ENCODE data around the gene AP5Z1. TPM values are rescaled to one million over a fixed set of nuclear protein-coding genes. Genes with fewer than 3 reads are reported as not detected.

AP5Z1 gene
- total RNA-seq, 2 experiments from 2014 or later = 43.1 to 47.1 TPM

DNA sequence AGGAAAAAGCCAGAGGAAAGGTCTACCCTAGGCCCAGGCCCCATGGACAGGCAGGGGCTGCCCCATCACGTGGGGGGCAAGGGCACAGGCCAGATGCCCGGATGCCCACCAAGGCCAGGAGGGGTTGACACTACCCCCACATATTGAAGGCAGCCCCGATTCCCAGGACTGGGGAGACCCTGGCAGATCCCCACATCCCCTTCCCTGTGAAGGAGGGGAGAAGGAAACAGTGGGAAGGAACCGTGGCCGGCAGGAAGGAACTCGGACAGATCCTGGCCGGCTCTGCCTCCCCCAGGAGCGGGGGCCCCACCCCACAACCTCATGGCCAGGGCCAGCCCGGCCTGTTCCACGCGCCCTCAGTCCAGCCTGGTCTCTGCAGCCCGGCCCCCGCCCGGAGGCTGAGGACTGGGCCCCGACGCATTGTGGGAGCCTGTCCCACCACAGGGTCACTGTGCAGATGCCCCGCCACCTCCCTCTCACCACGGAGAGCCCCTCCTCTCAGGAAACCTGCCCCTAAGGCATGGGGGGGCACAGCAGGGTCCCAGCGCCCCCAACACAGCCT is 45.1 kb downstream of the AP5Z1 start:
- H3K4me3 Mint-ChIP-seq = no peak overlapping the region
- no peak overlapping the region for H3K27ac Mint-ChIP-seq
- no peak for DNase-seq
- no peaks in the 10 kb centered on the region for H3K4me1 Mint-ChIP-seq
- no peaks in the 10 kb centered on the region for H3K36me3 Mint-ChIP-seq
- H3K9me3 Mint-ChIP-seq = no peaks in the 10 kb centered on the region
- no peaks in the 10 kb centered on the region for H3K27me3 Mint-ChIP-seq

- Mint-ChIP-seq H3K4me1 (no peaks in the 10 kb centered on the region), H3K36me3 (no peaks in the 10 kb centered on the region), H3K27ac (no peak overlapping the region), H3K9me3 (no peaks in the 10 kb centered on the region), H3K4me3 (no peak overlapping the region), H3K27me3 (peaks cover 1% of the 10 kb centered on the region)
- DNase-seq = no peak
These were observed 45.6 kb downstream of the AP5Z1 start for GRCh38 chr7:4820967-4821471.

DNA sequence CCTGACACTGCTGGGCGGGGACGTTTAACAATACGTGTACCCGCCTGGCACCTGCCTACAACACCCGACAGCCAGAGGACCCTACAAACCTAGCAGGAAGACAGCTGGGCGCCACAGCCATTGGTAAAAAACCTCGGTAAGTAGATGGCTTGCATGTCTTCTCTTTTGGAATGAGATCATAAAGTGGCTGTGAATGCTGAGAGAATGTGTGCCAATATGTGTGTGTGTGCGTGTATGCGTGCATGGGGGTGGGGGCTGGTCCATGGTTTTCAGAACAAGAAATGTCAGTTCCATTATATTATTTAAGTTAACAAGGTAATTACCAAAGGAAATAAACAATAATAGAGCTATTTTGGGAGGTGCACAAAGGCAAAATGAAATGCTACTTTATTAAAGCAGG is 47.3 kb downstream of the AP5Z1 start:
- Mint-ChIP-seq H3K4me3 (no peak overlapping the region), H3K9me3 (no peaks in the 10 kb centered on the region), H3K36me3 (no peaks in the 10 kb centered on the region), H3K4me1 (no peaks in the 10 kb centered on the region), H3K27me3 (peaks cover 4% of the 10 kb centered on the region), H3K27ac (no peak overlapping the region)
- DNase-seq = no peak

DNA sequence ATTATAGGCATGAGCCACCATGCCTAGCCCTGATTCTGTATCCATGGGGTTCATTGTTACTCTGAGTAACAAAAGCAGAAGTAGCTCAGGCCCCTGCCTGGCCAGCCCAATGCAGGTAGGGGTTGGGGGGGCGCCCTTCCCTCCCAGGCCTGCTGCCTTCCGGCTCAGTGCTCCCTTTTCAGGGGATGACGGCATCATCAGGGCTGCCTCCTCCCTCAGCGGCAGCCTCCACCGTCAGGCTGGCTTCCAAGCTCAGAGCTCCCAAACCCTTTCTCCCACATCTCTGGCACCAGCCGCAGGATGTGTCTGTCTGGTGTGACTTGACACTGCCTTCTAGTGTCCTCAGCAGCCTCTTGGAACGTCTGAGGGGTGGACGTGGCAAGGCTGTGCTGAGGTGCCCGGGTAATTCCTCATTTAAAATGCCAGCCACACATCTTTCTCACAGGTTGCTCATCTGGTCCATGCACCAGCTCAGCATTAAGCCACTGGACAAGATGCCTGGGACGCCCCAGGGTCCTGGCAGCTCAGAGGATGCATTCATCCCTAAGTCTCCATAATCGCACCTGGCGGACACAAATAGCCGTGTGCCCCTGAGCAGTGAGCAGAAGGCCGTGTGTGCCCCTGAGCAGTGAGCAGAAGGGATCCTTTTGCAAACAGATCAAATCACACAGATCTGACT is 48.2 kb downstream of the AP5Z1 start:
- H3K4me1 Mint-ChIP-seq = no peaks in the 10 kb centered on the region
- no peak for DNase-seq
- no peak overlapping the region for H3K27ac Mint-ChIP-seq
- H3K36me3 Mint-ChIP-seq = no peaks in the 10 kb centered on the region
- no peaks in the 10 kb centered on the region for H3K9me3 Mint-ChIP-seq
- no peak overlapping the region for H3K4me3 Mint-ChIP-seq
- H3K27me3 Mint-ChIP-seq = peaks cover 4% of the 10 kb centered on the region

DNA sequence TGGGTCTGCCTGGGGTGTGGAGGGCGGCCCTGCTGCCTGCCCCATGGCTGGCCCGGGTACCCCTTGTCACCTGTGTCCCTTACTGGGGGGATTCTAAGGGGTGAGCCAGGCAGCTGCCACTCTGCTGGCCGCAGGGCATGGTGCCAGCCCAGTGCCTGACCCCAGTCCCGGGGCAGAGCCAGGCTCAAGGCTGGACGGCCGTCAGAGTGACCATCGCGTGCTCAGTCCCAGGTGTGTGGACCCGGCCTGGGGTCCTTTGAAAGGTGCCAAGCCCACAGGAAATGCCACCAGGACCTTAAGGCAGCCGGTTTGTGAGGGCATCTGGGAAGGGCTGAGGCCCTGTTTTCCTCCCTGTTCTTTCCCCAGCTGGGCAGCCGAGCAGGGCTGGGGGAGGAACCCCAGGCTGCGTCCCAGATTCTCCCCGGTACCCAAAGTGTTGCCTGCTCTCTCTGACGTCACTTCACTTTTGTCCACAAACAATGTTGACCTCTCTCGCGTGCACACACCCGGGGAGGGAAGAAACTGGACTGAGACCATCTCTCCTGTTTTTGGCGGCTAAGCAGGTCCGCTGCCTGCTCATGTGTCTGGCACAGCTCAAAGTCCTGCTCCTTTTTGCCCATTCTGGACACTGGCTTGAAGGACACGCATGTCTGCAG is 48.8 kb downstream of the AP5Z1 start:
- Mint-ChIP-seq H3K27me3 (peaks cover 4% of the 10 kb centered on the region), H3K4me3 (no peak overlapping the region), H3K36me3 (no peaks in the 10 kb centered on the region), H3K9me3 (no peaks in the 10 kb centered on the region), H3K27ac (no peak overlapping the region), H3K4me1 (no peaks in the 10 kb centered on the region)
- DNase-seq = no peak

GRCh38 chr7:4825081-4825480 is 49.7 kb downstream of the AP5Z1 start:
- Mint-ChIP-seq H3K9me3 (no peaks in the 10 kb centered on the region), H3K4me3 (no peak overlapping the region), H3K27ac (no peak overlapping the region), H3K4me1 (no peaks in the 10 kb centered on the region), H3K27me3 (peaks cover 4% of the 10 kb centered on the region), H3K36me3 (no peaks in the 10 kb centered on the region)
- DNase-seq = no peak

GRCh38 chr7:4828720-4829383 is 53.4 kb downstream of the AP5Z1 start:
- no peaks in the 10 kb centered on the region for H3K9me3 Mint-ChIP-seq
- H3K4me1 Mint-ChIP-seq = no peaks in the 10 kb centered on the region
- DNase-seq = no peak
- no peak overlapping the region for H3K27ac Mint-ChIP-seq
- H3K4me3 Mint-ChIP-seq = no peak overlapping the region
- H3K36me3 Mint-ChIP-seq = no peaks in the 10 kb centered on the region
- peaks cover 4% of the 10 kb centered on the region for H3K27me3 Mint-ChIP-seq

DNA sequence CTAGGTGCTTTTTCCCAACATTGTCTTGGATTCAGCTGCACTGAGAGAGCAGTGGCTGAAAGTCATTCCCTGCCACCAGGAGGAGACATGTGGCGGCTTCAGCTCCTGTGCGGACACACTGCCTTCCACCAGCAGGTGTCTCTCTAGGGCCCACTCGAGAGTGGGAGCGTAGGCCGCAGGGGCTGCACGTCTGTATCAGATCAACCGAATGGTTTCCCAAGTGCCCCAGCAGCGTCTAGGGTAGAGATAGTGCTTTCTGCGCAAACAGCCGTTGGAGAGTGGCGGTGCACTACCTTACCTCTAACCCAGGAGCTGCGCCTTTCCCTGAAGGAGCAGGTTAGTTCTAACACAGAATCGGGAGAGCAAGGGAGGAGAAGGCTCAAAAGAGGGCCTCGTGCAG is 54.8 kb downstream of the AP5Z1 start:
- Mint-ChIP-seq H3K27ac (no peak overlapping the region), H3K9me3 (no peaks in the 10 kb centered on the region), H3K4me1 (no peaks in the 10 kb centered on the region), H3K4me3 (no peak overlapping the region), H3K36me3 (no peaks in the 10 kb centered on the region), H3K27me3 (peaks cover 4% of the 10 kb centered on the region)
- DNase-seq = peak; percentile 67

GRCh38 chr7:4831723-4832495 is 56.5 kb downstream of the AP5Z1 start:
- Mint-ChIP-seq H3K27ac (no peak overlapping the region), H3K9me3 (no peaks in the 10 kb centered on the region), H3K4me3 (no peak overlapping the region), H3K27me3 (no peaks in the 10 kb centered on the region), H3K4me1 (no peaks in the 10 kb centered on the region), H3K36me3 (no peaks in the 10 kb centered on the region)
- DNase-seq = no peak

- no peaks in the 10 kb centered on the region for H3K4me1 Mint-ChIP-seq
- DNase-seq = no peak
- no peaks in the 10 kb centered on the region for H3K27me3 Mint-ChIP-seq
- no peak overlapping the region for H3K4me3 Mint-ChIP-seq
- no peaks in the 10 kb centered on the region for H3K9me3 Mint-ChIP-seq
- no peak overlapping the region for H3K27ac Mint-ChIP-seq
- no peaks in the 10 kb centered on the region for H3K36me3 Mint-ChIP-seq
These were observed 57.3 kb downstream of the AP5Z1 start for GRCh38 chr7:4832711-4833110.

- H3K27me3 Mint-ChIP-seq = no peaks in the 10 kb centered on the region
- no peaks in the 10 kb centered on the region for H3K36me3 Mint-ChIP-seq
- H3K4me1 Mint-ChIP-seq = no peaks in the 10 kb centered on the region
- H3K9me3 Mint-ChIP-seq = no peaks in the 10 kb centered on the region
- DNase-seq = no peak
- no peak overlapping the region for H3K4me3 Mint-ChIP-seq
- H3K27ac Mint-ChIP-seq = no peak overlapping the region
These were observed 57.8 kb downstream of the AP5Z1 start for GRCh38 chr7:4833176-4833575.

DNA sequence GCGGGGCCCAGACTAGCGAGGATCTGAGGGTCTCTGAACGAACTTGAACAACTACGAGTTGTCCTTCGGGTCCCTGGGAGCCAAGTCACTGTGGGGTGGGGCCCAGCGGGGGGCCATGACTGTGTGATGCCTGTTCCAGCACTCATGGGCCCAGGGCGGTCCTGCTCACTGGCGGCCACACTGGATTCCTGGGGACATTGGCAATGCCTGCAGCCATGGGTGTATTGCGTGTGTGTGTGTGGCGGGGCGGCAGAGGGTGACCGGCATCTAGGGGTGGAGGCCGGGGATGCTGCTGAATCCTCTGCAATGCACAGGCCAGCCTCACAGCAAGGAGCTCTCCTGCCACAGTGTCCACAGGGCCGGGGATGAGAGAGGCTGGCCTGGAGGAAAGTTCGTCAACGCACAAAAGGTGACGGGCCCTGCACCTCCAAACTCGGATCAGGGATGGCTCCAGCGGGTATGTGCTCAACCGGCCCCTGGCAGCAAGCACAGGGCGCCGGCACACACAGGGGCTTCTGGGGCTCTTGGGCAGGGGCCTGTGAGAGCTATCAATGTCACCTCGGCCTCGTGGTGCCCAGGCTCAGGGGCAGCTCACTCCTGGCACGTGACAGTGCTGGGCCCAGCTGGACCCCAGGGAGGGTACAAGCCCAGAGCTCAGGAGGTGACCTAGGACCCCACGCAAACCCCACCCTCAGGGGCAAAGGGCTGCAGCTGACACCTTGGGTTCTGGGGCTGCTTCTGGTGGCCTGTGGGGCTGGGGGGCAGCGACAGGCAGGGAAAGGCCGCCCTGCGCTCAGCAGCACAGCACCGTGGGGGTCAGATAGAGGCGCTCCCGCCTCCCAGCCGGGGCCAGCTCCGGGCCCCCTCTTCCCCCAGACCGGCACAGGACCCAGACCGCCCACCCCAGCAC is 58.5 kb downstream of the AP5Z1 start:
- Mint-ChIP-seq H3K9me3 (no peaks in the 10 kb centered on the region), H3K4me1 (no peaks in the 10 kb centered on the region), H3K27me3 (no peaks in the 10 kb centered on the region), H3K36me3 (no peaks in the 10 kb centered on the region), H3K27ac (no peak overlapping the region), H3K4me3 (no peak overlapping the region)
- no peak for DNase-seq

- Mint-ChIP-seq H3K4me1 (no peaks in the 10 kb centered on the region), H3K9me3 (no peaks in the 10 kb centered on the region), H3K36me3 (no peaks in the 10 kb centered on the region), H3K27ac (no peak overlapping the region), H3K4me3 (no peak overlapping the region), H3K27me3 (no peaks in the 10 kb centered on the region)
- DNase-seq = no peak
These were observed 59.4 kb downstream of the AP5Z1 start for GRCh38 chr7:4834601-4835397.
